SIG-M5 (cell line): ENCODE measurements around the gene METTL15.
"Not testable (repeated sequence)": the region's sequence is repeated elsewhere in the genome, so short reads cannot be mapped to it uniquely, and the experiment has no call there.

ENCODE experiments used
- DNase-seq: peaks from one replicate; lab custom pipeline; 2025; lab: John Stamatoyannopoulos, UW

METTL15 gene

GRCh38 chr11:28110108-28110820, 2.1 kb downstream of the METTL15 start:
- no peak for DNase-seq

DNA sequence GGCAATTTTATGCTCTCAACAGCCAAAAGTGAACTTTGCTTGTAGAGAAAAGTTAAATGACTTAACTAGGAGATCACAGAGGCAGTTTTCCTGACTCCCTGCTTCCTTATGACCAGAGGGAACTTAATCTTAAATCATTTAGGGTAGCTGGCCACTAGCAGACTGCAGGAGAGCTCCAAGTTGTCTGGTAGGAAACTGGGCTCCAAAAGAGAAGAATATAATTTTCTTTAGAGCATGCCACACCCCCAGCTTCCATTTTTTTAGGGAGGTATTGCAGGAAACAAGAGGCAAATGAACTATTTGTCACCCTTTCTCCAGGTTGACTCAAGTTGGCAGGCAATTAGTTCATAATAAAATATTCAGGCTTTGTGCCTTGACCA, 2.6 kb downstream of the METTL15 start:
- no peak for DNase-seq

DNA sequence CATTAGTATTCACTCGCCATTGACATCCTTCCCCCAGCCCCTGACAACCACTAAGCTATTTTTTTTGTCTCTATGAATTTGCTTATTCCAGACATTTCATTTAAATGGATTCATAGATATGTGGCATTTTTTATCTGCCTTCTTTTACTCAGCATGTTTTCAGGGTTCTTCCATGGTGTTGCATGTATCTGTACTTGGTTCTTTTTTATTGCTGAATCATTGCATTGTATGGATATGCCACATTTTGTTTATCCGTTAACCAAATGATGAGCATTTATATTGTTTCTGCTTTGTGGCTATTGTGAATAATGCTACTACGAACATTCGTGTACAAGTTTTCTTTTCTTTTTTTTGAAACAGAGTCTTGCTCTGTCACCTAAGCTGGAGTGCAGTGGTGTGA, 5.9 kb downstream of the METTL15 start:
- DNase-seq = no peak

DNA sequence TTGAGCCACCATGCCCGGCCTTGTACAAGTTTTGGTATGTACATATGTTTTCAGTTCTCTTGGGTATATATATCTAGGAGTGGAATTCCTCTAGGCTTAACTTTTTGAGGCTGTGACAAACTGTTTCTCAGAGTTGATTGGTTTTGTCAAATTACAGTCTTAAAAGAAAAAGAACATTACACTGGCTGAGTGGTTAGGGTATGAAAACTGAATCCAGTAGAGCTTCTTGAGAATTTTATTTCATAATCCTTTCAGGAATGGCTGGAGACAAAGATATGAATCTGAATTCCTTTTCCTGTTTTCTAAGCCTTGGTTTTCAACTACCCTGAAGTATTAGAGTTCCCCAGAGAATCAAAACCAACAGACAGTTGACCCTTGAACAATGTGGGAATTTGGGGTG, 6.5 kb downstream of the METTL15 start:
- no peak for DNase-seq

GRCh38 chr11:28117712-28118111, 9.5 kb downstream of the METTL15 start:
- no peak for DNase-seq

DNA sequence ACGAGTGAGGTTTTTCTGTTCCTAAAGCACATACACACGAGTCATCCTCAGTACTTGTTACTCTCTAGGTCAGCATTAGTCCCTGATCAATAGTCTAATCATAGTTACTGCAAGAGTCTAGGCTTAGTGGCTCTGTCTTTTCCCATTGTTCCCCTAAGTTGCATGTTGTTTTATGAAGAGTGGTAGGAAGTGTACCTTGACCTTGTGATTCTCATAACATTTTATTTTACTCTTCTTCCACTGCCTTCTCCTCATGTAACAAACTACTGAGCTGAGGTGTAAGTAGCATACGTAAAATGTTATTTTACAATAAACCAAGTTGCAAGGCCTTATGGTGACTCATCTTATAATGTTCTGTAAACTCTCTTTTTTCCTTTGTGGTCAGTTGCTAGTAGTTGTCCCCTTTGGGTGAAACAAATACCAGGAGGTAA, 15.0 kb downstream of the METTL15 start:
- DNase-seq = no peak

DNA sequence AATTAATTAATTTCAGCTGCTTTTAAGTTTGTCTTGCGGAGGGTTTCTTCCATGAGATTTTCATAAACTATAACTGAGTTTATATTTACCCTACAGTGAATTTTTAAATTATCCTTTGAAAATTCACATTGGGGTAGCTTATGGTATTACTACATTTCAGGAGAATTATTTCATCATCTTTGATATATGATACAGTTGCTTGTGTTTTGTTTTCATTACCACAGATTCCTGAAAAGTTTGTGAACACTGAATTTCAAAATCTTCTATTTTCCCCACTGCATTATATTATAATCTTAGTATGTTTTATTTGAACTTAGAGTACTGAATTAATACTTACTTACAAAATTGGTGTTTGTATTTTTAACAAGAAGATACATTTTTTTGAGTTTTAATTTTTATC, 24.4 kb downstream of the METTL15 start:
- DNase-seq = no peak

DNA sequence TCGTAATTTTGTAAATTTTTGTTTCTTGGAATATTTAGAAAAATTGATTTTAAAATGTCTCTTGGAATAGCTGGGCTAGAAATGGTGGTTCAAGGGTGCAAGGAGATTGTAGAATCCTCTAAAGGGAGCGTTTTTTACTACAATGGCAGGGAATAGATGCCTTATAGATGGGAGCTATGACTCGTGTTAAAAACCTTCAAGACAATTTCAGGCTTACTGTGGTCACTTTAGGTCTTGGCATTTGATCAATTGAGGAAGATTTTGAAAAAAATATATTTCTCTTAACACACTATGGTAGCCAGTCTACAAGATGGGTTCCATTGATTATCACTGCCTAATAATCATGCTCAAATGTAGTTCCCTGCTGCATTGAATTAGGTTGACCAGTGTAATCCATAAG, 25.0 kb downstream of the METTL15 start:
- no peak for DNase-seq

DNA sequence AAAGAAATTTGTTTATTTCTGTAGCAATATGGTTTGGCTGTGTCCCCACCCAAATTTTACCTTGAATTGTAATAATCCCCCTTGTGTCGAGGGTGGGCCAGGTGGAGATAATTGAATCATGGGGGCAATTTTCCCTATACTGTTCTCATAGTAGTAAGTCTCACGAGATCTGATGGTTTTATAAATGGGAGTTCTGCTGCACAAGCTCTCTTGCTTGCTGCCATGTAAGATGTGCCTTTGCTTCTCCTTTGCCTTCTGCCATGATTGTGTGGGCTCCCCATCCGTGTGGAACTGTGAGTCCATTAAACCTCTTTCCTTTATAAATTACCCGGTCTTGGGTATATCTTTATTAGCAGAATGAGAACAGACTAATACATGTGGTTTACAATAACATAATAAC, 28.0 kb downstream of the METTL15 start:
- DNase-seq = not testable (repeated sequence)

DNA sequence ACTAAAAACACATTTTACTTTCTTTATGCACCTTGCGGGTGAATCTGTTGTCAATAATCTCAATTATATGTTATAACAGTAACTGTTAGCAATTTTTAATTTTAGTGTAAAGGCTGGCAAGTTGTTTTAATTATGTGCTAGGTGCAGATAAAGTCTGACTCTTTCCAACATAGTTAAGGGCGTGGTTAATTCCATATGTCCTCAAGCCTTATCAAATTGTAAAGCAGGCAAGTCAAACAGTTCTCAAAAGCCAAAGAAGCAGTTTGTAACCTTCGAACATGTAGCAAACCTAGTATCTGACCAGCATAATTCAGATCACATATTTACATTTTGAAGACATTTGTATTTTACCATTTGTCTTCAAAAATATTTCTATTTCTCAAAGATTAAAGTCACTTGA, 29.2 kb downstream of the METTL15 start:
- DNase-seq = no peak

GRCh38 chr11:28137832-28138231, 29.6 kb downstream of the METTL15 start:
- no peak for DNase-seq

- no peak for DNase-seq
Measured at GRCh38 chr11:28139841-28140415, 31.7 kb downstream of the METTL15 start.

DNA sequence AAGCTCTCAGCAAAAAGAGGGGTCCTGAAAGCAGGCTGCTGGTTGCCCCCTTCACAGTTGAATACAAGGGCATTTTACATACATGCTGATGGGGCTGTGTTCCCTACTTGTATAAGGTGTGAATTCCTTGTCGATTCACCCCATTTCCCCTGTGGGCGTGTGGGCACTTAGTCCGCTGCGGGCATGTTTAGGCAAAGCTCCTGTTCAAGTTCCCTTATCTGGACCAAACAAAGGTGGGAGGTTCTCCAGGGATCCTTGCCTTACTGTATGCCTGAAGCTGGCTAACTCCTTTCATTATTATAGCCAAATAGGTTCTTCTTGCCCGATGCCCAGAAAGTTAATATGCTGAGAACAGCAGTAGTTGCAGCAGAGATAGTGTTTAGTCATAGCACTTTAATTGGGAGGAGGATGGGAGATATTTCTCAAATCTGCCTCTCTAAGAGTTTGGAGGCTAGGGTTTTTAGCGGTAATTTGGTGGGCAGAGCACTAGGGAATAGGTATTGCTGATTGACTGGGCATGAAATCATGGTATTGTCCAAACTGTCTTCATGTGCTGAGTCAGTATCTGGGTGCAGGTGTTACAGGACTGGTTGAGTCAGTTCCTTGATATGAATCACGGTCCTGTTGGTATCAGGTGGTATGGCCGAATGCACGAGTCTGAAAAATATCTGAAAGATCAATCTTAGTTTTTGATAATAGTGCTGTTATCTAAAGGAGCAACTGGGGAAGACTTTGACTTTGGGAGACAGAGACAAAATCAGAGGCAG, 32.7 kb downstream of the METTL15 start:
- no peak for DNase-seq

- no peak for DNase-seq
Measured at GRCh38 chr11:28142724-28143123, 34.5 kb downstream of the METTL15 start.

DNA sequence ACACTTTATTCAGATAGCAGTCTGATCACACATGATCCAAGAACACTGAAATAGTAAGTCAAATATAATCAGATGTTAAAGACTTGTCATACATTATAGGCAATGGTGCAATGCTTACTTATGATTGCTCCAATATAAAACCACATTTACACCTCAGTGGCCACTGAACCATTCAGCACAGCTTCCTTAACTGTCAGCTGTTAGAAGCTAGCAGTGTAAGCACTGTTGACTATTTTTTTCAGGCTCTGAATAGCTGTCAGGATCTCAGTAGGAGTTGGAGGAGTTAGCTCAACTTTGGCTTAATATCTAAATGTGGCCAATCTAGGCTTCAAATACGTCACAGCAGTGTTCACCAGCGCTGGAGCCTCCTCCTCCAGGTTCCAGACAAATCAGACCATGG, 36.6 kb downstream of the METTL15 start:
- no peak for DNase-seq

GRCh38 chr11:28146123-28146751, 38.0 kb downstream of the METTL15 start:
- no peak for DNase-seq

DNA sequence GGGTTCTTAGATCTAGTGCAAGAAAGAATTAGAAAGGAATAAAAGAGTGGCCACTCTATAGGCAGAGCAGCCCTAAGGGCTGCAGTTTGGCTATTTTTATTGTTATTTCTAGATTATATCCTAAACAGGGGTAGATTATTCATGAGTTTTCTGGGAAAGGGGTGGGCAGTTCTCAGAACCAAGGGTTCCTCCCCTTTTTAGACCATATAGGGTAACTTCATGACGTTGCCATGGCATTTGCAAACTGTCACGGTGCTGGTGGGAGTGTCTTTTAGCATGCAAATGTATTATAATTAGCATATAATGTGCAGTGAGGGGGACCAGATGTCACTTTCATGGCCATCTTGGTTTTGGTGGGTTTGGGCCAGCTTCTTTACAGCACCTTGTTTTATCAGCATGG, 44.6 kb downstream of the METTL15 start:
- DNase-seq = no peak

DNA sequence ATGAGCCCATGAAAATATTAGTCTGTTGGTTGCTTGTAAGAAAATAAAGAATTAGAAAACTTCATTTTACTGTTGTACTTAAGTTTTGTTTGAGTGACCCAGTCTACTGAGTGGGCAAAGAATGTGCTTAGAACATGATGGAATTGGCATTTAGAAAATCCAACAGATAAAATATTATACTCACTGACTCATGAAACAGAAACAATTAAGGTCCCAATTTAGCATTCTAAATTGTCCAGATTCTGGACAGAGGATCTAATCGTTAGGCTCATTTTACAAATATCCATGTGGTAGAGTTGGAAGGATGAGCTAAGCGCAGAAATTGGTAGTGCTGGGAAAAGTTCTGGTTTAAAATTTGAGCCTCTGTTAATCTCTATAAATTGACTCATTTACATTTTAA, 45.4 kb downstream of the METTL15 start:
- no peak for DNase-seq

- no peak for DNase-seq
Measured at GRCh38 chr11:28168718-28169117, 60.5 kb downstream of the METTL15 start.

DNA sequence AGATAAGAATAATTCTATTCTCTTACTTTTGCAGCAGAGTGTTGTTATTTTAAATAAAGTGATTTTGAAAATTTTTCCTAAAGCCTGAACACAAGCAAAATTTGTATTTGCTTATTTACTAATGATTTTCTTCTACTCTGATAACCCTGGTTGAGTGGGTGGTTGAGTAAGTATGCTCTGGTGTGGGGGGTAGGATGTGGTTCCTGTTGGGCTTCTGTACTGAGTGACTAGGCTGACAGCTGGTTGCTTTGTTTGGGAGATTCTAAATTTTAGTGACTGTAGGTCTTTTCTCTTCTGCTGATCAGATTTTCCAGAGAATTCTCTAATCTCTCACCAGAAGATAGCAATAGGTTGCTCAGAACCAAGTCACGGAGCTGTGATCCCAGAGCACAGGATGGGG, 61.6 kb downstream of the METTL15 start:
- DNase-seq = no peak

DNA sequence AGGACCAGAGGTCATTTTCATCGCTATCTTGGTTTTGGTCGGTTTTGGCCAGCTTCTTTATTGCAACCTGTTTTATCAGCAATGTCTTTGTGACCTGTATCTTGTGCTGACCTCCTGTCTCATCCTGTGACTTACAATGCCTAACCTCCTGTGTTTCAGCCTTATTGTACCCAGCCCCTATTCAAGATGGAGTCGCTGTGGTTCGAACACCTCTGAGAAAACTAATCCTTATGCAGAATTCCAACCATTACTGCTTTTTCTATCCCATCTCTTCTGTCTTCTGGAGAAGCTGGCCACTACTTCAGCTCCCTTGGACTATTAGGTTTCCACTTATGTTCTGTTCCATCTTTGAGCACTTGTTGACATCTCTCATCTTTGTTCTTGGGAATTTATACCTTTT, 62.6 kb downstream of the METTL15 start:
- DNase-seq = no peak

- no peak for DNase-seq
Measured at GRCh38 chr11:28176351-28176750, 68.2 kb downstream of the METTL15 start.

DNA sequence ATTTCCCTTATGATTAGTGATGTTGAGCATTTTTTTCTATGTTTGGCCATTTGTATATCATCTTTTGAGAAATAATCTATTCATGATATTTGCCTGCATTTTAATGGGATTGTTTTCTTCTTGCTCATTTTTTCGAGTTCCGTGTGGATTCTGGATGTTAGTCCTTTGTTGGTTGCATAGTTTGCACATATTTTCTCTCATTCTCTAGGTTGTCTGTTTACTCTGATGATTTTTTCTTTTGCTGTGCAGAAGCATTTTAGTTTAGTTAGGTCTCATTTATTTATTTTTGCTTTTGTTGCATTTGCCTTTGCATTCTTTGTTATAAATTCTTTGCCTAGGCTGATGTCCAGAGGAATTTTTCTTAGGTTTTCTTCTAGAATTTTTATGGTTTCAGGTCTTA, 87.3 kb downstream of the METTL15 start:
- no peak for DNase-seq
